T follicular helper cell (primary cell): Measurements from ENCODE around the gene OLFML2B.

Source experiments
- DNase-seq: peaks from one replicate; pipeline ENCODE4 v3.0.0-alpha.2; 2020; ENCODE audit warnings: low read depth

OLFML2B gene

GRCh38 chr1:162006081-162006480 lies 17.6 kb downstream of the OLFML2B start:
- no peak for DNase-seq

- no peak for DNase-seq
Observed at GRCh38 chr1:162004441-162004950, 19.2 kb downstream of the OLFML2B start.

GRCh38 chr1:162003830-162004215 lies 19.8 kb downstream of the OLFML2B start:
- no peak for DNase-seq

- no peak for DNase-seq
Observed at GRCh38 chr1:162003061-162003829, 20.4 kb downstream of the OLFML2B start.

- DNase-seq: no peak
Observed at GRCh38 chr1:162000053-162000420, 23.6 kb downstream of the OLFML2B start.

- no peak for DNase-seq
Observed at GRCh38 chr1:161999301-162000052, 24.2 kb downstream of the OLFML2B start.

GRCh38 chr1:161998811-161999210 lies 24.9 kb downstream of the OLFML2B start:
- no peak for DNase-seq

- no peak for DNase-seq
Observed at GRCh38 chr1:161997152-161997551, 26.5 kb downstream of the OLFML2B start.

GRCh38 chr1:161994175-161994668 lies 29.4 kb downstream of the OLFML2B start:
- DNase-seq: no peak

GRCh38 chr1:161993576-161993975 lies 30.1 kb downstream of the OLFML2B start:
- DNase-seq: no peak

GRCh38 chr1:161989786-161990185 lies 33.9 kb downstream of the OLFML2B start:
- DNase-seq: no peak

GRCh38 chr1:161989108-161989507 lies 34.6 kb downstream of the OLFML2B start:
- no peak for DNase-seq

- DNase-seq: no peak
Observed at GRCh38 chr1:161988413-161988812, 35.3 kb downstream of the OLFML2B start.

- no peak for DNase-seq
Observed at GRCh38 chr1:161987872-161988271, 35.8 kb downstream of the OLFML2B start.

GRCh38 chr1:161987303-161987702 lies 36.4 kb downstream of the OLFML2B start:
- no peak for DNase-seq

- DNase-seq: no peak
Observed at GRCh38 chr1:161986328-161986727, 37.3 kb downstream of the OLFML2B start.

- no peak for DNase-seq
Observed at GRCh38 chr1:161985301-161985822, 38.3 kb downstream of the OLFML2B start.

- DNase-seq: no peak
Observed at GRCh38 chr1:161983725-161984124, 39.9 kb downstream of the OLFML2B start.

GRCh38 chr1:161982917-161983316 lies 40.8 kb downstream of the OLFML2B start:
- DNase-seq: no peak

- DNase-seq: no peak
Observed at GRCh38 chr1:161982507-161982895, 41.2 kb downstream of the OLFML2B start.

- DNase-seq: no peak
Observed at GRCh38 chr1:161981735-161982506, 41.7 kb downstream of the OLFML2B start.

- no peak for DNase-seq
Observed at GRCh38 chr1:161981126-161981525, 42.5 kb downstream of the OLFML2B start.
